Body of pancreas (tissue), 4 donors: ENCODE results near the gene PRR29. TPM values are rescaled to one million over a fixed set of nuclear protein-coding genes. Genes with fewer than 3 reads are reported as not detected.

Source experiments
- ATAC-seq: fragments of 150-250 bp; one replicate; pipeline ENCODE4 v1.9.1; 2016
- DNase-seq, 4 donors: peaks; one replicate each; pipeline ENCODE4 v3.0.0-alpha.2; 2019
- H3K27ac ChIP-seq, 4 donors: fragments of 200-600 bp; sonication (generic); 1 replicate in 3 of 4; 2 replicates in 1 of 4; pipeline versions ENCODE4 v1.5.1 to v1.6.1; 2016 to 2019; ENCODE audit warnings: mild to moderate bottlenecking in 1 of 4, mixed read lengths in 1 of 4, moderate library complexity in 1 of 4
- H3K27me3 ChIP-seq, 2 donors: fragments of 200-600 bp; sonication (generic); one replicate each; pipeline ENCODE4 v1.6.0; 2016; ENCODE audit warnings: mild to moderate bottlenecking in 1 of 2
- H3K36me3 ChIP-seq, 2 donors: fragments of 200-600 bp; sonication (generic); replicated peaks in 1 of 2; 2 replicates each; pipeline ENCODE4 v1.5.1; 2016; ENCODE audit warnings: low read depth in 2 of 2; ENCODE audit not compliant: insufficient read depth in 1 of 2
- H3K4me1 ChIP-seq: fragments of 200-600 bp; sonication (generic); one replicate; pipeline ENCODE4 v1.6.0; 2016
- H3K4me3 ChIP-seq, 2 donors: fragments of 200-600 bp; sonication (generic); 1 replicate in 1 of 2; 2 replicates in 1 of 2; pipeline ENCODE4 v1.5.1; 2016 to 2019
- H3K9me3 ChIP-seq, 3 donors: fragments of 200-600 bp; sonication (generic); 1 replicate in 2 of 3; 2 replicates in 1 of 3; pipeline ENCODE4 v1.5.1; 2016
- POLR2A ChIP-seq, 3 donors: fragments of 450-650 bp; IDR thresholded peaks; one replicate each; pipeline ENCODE4 v1.6.1; 2016; ENCODE audit warnings: antibody characterized with exemption in 3 of 3, mild to moderate bottlenecking in 2 of 3
- WGBS, 2 donors: methylation state at CpG; one replicate each; pipeline ENCODE4 v1.1.5; 2017; 5-methylcytosine and 5-hydroxymethylcytosine counted together
- intact Hi-C: fragments of 100-400 bp; cut with DNase I; formaldehyde crosslinking; loops from one replicate; pipeline ENCODE4 v1.15.1; 2023
- total RNA-seq, 2 donors: library from RNA; depleted of rRNA; stranded (reverse); fragments of >200 nt; gene quantifications; one replicate each; pipeline ENCODE4 v1.1.0, GENCODE V29; 2016
- TF ChIP-seq, protein P1 (sequence below), 7 experiments: fragments of 450-650 bp in 4 of 7; fragments of 200-600 bp in 3 of 7; sonication (generic) in 3 of 7; IDR thresholded peaks; one replicate each; pipeline ENCODE4 v1.5.1; 2016 to 2019; ENCODE audit warnings: antibody characterized with exemption in 7 of 7

PRR29 gene
- total RNA-seq, 2 donors from 2014 or later: 0.52 to 1.6 TPM

DNA sequence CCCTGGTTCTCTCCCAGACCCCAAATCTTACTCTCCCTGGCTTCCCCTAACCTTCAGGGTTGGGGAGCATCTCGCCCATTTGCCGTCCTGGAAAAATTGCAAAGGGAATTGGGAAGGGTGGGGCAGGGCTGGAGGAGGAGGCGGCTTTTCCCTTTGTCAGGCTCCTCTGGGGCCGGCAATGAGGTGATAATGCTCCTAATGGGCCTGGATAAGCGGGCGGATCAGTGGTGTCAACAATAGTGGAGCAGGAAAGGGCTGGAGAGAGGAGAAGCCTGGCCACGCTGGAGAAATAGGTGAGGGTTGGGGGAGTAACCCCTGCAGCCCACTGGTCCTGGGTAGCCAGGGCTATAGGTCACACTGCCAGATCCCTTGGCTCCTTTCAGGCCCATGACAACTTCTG is 37.7 kb upstream of the PRR29 start:
- TF ChIP-seq POLR2A (IDR thresholded peaks at IDR 0.05): no peak
- TF ChIP-seq, protein P1, sequence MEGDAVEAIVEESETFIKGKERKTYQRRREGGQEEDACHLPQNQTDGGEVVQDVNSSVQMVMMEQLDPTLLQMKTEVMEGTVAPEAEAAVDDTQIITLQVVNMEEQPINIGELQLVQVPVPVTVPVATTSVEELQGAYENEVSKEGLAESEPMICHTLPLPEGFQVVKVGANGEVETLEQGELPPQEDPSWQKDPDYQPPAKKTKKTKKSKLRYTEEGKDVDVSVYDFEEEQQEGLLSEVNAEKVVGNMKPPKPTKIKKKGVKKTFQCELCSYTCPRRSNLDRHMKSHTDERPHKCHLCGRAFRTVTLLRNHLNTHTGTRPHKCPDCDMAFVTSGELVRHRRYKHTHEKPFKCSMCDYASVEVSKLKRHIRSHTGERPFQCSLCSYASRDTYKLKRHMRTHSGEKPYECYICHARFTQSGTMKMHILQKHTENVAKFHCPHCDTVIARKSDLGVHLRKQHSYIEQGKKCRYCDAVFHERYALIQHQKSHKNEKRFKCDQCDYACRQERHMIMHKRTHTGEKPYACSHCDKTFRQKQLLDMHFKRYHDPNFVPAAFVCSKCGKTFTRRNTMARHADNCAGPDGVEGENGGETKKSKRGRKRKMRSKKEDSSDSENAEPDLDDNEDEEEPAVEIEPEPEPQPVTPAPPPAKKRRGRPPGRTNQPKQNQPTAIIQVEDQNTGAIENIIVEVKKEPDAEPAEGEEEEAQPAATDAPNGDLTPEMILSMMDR (IDR thresholded peaks at IDR 0.05): no peak
- Histone ChIP-seq H3K27me3 (no peaks in the 10 kb centered on the region), H3K4me1 (peaks cover 10% of the 10 kb centered on the region), H3K9me3 (no peaks in the 10 kb centered on the region), H3K4me3 (no peak overlapping the region), H3K36me3 (no peaks in the 10 kb centered on the region), H3K27ac (no peak overlapping the region)
- DNase-seq (no peak), ATAC-seq (no peak)
- WGBS, 2 donors: 72 to 83% methylated on average over 7 of the region's 7 CpGs
- intact Hi-C loops: no loop called here

DNA sequence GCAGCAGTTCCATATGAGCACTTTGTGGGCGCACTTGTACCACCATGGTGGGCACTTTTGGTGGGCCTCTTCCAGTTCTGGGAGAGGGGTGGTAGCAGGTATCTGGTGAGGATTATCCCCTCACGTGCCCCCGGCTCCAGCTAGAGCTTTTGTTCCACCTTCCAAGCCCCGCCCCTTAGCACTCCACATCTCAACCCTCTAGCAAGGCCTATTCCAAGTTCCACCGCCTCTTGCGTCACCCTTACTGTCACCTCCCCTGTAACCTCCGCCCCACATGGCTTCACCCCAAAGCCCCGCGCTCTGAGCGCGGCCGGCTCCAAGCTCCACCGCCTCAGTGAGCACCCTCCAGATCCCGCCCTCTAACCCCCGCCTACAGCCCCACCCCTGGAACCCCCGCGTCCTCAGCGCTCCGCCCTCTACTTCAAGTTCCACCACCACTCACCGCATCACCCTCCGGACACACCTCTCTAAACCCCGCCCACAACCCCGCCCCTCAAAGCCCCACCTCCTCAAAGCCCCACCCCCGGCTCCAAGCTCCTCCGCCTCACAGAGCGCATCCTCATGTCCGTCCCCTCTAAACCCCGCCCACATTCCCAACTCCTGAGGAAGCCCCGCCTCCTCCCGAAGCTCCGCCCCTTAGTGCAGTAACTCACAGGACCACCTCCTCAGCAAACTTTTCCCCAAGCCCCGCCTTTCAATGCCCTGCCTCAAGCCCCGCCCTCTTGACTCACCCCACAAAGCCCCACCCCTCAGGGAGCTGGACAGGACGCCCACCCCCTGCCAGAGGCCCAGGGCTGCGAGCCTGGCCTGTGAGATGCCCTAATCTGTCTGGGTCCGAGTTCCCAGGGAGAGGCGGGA is 36.6 kb upstream of the PRR29 start:
- TF ChIP-seq, protein P1 (IDR thresholded peaks at IDR 0.05): no peak
- TF ChIP-seq POLR2A (IDR thresholded peaks at IDR 0.05): no peak
- Histone ChIP-seq H3K4me3 (no peak overlapping the region), H3K4me1 (peaks cover 10% of the 10 kb centered on the region), H3K9me3 (no peaks in the 10 kb centered on the region), H3K36me3 (no peaks in the 10 kb centered on the region), H3K27me3 (no peaks in the 10 kb centered on the region), H3K27ac (peak overlapping the region in 1 of 4 donors; percentile 15)
- DNase-seq: peak; percentile 53 to 69 (median 62)
- intact Hi-C loops: no loop called here
- WGBS, 2 donors: 18 to 20% methylated on average over 33 to 36 of the region's 37 CpGs
- ATAC-seq: peak; percentile 61

DNA sequence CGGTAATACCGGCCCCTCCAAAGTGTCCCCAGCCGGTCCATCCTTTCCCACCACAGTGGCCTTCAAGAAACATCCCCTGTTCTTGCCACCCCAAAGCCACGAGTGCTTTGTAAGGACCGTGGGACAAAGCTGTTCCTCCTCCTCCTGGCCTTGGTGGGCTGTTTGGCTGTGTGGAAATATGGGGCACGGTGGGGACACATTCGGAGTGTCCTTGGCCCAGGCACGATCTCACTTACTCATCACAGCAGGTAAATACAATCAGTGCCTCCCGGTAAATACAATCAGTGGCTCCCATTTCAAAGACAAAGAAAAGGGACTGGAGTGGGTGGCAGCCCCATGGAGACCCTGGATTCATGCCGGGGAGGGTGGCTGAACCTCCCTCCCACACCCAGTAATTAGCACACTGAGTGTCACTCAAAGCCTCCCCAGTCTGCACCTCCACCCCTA is 35.8 kb upstream of the PRR29 start:
- H3K27ac ChIP-seq: peak overlapping the region in 1 of 4 donors; percentile 15
- peaks cover 10% of the 10 kb centered on the region for H3K4me1 ChIP-seq
- ATAC-seq (no peak), DNase-seq (no peak)
- no peak overlapping the region for H3K4me3 ChIP-seq
- intact Hi-C loops: no loop called here
- H3K9me3 ChIP-seq: no peaks in the 10 kb centered on the region
- WGBS, 2 donors: 44 to 69% methylated on average over 8 to 9 of the region's 10 CpGs
- H3K27me3 ChIP-seq: no peaks in the 10 kb centered on the region
- TF ChIP-seq, protein P1 (IDR thresholded peaks at IDR 0.05): no peak
- TF ChIP-seq POLR2A (IDR thresholded peaks at IDR 0.05): no peak
- H3K36me3 ChIP-seq: no peaks in the 10 kb centered on the region

DNA sequence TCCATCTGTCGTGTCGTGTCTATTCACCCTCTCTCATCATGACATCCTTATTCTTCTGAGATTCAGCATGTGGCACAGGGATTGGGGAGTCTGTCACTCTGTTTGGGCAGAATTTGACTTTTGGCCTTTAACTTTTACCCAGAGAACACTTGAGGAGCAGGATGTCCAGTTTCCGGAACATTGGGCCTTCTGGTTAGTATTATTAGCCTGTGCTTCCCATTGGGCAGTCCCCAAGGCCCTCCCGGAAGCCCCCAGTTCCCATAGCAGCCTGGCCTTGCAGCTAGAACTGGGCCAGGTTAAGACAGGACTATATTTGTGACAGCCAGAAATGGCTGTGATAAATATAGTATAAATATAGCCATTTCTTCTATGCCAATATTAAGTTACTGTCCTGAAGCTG is 35.0 kb upstream of the PRR29 start:
- H3K9me3 ChIP-seq: no peaks in the 10 kb centered on the region
- ATAC-seq (peak; percentile 54), DNase-seq (no peak)
- intact Hi-C loops: no loop called here
- TF ChIP-seq POLR2A (IDR thresholded peaks at IDR 0.05): no peak
- TF ChIP-seq, protein P1 (IDR thresholded peaks at IDR 0.05): no peak
- no peaks in the 10 kb centered on the region for H3K27me3 ChIP-seq
- peaks cover 10% of the 10 kb centered on the region for H3K4me1 ChIP-seq
- peak overlapping the region in 2 of 4 donors; percentile 12 to 40 for H3K27ac ChIP-seq
- no peaks in the 10 kb centered on the region for H3K36me3 ChIP-seq
- WGBS, 2 donors: 85 to 92% methylated on average over 3 to 4 of the region's 4 CpGs
- H3K4me3 ChIP-seq: no peak overlapping the region
